Stimulated activated naive B cell treated with anti-CD40 and anti-IgM and Interleukin-4, amounts not matched to agents 10 μg/mL and 1 μg/mL and 100 μg/mL, for 72 hours (primary cell): ENCODE measurements around the gene MED12.
A peak's percentile ranks its signal among the peaks of the same experiment; 100 is the strongest.

ENCODE experiments used
- ATAC-seq, 2 donors: fragments of 150-1000 bp; cut with Tn5 transposase; replicated peaks; 2 replicates each; pipeline ENCODE4 v1.10.0; 2021; ENCODE audit warnings: moderate library complexity in 1 of 2
- DNase-seq: peaks from one replicate; pipeline ENCODE4 v3.0.0; 2021
- H3K27ac Mint-ChIP-seq: one replicate; pipeline ENCODE4 v1.8.0; 2022; ENCODE audit warnings: mild to moderate bottlenecking, mixed read lengths
- H3K27me3 Mint-ChIP-seq, 2 donors: one replicate each; pipeline ENCODE4 v1.8.0; 2022; ENCODE audit warnings: mixed read lengths in 2 of 2
- H3K36me3 Mint-ChIP-seq, 2 donors: one replicate each; pipeline ENCODE4 v1.8.0; 2022; ENCODE audit warnings: mixed read lengths in 2 of 2, mild to moderate bottlenecking in 1 of 2
- H3K4me1 Mint-ChIP-seq, 2 donors: one replicate each; pipeline ENCODE4 v1.8.0; 2022; ENCODE audit warnings: mixed read lengths in 2 of 2, mild to moderate bottlenecking in 1 of 2
- H3K4me3 Mint-ChIP-seq, 2 donors: one replicate each; pipeline ENCODE4 v1.8.0; 2022; ENCODE audit warnings: mild to moderate bottlenecking in 2 of 2, mixed read lengths in 2 of 2, moderate library complexity in 1 of 2
- H3K9me3 Mint-ChIP-seq, 2 donors: one replicate each; pipeline ENCODE4 v1.8.0; 2022; ENCODE audit warnings: mixed read lengths in 2 of 2, mild to moderate bottlenecking in 1 of 2

The MED12 gene

DNA sequence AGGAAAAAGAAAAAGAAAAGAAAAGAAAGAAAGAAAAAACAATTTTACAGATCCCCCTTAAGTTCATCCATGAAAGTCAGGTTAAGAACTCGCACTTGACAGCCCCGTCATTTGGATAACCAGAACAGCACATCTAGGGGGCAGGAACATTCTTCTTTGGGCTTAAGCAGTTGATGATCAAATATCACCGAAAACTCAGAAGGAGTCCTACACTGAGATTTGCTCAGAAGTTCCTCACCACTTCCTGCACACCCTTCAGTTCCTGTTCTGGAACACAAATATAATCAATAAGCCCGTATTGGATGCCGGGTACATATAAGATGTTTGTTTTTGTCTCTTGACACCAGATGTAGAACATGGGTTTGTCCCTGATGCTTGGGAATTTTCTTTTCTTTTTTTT lies 40.9 kb downstream of the MED12 start:
- Mint-ChIP-seq H3K36me3 (peaks cover 3 to 16% of the 10 kb centered on the region in 2 donors), H3K27me3 (peaks cover 0 to 4% of the 10 kb centered on the region in 2 donors), H3K9me3 (no peaks in the 10 kb centered on the region), H3K4me1 (peaks cover 7 to 22% of the 10 kb centered on the region in 2 donors), H3K4me3 (no peak overlapping the region), H3K27ac (no peak overlapping the region)
- no peak for ATAC-seq
- DNase-seq: no peak

DNA sequence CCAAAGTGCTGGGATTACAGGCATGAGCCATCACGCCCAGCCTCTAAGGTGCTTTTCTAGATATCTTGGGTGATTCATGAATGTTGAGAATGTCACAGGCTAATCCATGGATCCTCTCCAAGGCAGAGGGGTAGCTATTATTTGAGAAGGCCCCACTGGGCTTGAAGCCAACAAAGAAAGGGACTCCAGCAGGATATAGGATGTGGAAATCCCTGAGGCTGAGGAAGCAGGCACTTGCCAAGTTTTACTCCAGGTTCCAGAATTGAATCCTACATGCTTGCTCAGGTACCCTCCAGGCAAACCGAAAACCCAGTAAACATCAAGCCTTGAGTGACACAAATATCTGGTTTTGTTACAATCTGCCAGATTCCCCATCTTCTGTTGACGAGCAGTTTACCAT lies 42.1 kb downstream of the MED12 start:
- Mint-ChIP-seq H3K27me3 (peaks cover 0 to 4% of the 10 kb centered on the region in 2 donors), H3K4me1 (peaks cover 4 to 13% of the 10 kb centered on the region in 2 donors), H3K27ac (no peak overlapping the region), H3K4me3 (no peak overlapping the region), H3K9me3 (no peaks in the 10 kb centered on the region), H3K36me3 (peaks cover 3 to 16% of the 10 kb centered on the region in 2 donors)
- ATAC-seq (no peak), DNase-seq (no peak)

- ATAC-seq (no peak), DNase-seq (no peak)
- Mint-ChIP-seq H3K27ac (peak overlapping the region; percentile 78), H3K36me3 (peaks cover 3 to 16% of the 10 kb centered on the region in 2 donors), H3K4me1 (peaks cover 0 to 8% of the 10 kb centered on the region in 2 donors), H3K9me3 (no peaks in the 10 kb centered on the region), H3K27me3 (no peaks in the 10 kb centered on the region), H3K4me3 (no peak overlapping the region)
These were observed 44.6 kb downstream of the MED12 start for GRCh38 chrX:71162981-71163380.

GRCh38 chrX:71164071-71164470 lies 45.7 kb downstream of the MED12 start:
- Mint-ChIP-seq H3K27me3 (no peaks in the 10 kb centered on the region), H3K4me3 (no peak overlapping the region), H3K4me1 (peaks cover 0 to 8% of the 10 kb centered on the region in 2 donors), H3K36me3 (peaks cover 0 to 16% of the 10 kb centered on the region in 2 donors), H3K27ac (no peak overlapping the region), H3K9me3 (no peaks in the 10 kb centered on the region)
- ATAC-seq (no peak), DNase-seq (no peak)

DNA sequence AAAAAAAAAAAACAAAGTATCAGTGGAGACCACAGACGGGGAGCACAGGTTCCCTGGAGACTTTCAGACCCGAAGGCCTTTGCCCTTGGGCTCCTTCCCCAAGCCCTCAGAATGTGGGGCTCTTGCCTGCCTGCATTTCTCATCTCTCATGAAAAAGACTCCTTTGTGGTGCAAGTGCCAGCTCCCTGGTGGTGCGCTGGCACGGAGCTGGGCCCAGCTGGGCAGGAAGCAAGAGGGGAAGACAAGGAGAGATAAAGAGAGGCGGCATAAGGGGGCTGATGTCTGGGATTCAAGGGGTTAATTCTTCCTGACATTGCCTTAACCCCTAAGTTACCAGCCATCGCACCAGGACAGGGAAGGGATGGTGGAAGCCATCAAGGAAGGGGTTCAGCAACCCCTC lies 48.1 kb downstream of the MED12 start:
- H3K27me3 Mint-ChIP-seq: no peaks in the 10 kb centered on the region
- no peak for ATAC-seq
- peaks cover 5 to 11% of the 10 kb centered on the region in 2 donors for H3K4me1 Mint-ChIP-seq
- no peak overlapping the region for H3K27ac Mint-ChIP-seq
- no peak for DNase-seq
- no peaks in the 10 kb centered on the region for H3K9me3 Mint-ChIP-seq
- no peak overlapping the region for H3K4me3 Mint-ChIP-seq
- H3K36me3 Mint-ChIP-seq: peaks cover 2 to 18% of the 10 kb centered on the region in 2 donors

DNA sequence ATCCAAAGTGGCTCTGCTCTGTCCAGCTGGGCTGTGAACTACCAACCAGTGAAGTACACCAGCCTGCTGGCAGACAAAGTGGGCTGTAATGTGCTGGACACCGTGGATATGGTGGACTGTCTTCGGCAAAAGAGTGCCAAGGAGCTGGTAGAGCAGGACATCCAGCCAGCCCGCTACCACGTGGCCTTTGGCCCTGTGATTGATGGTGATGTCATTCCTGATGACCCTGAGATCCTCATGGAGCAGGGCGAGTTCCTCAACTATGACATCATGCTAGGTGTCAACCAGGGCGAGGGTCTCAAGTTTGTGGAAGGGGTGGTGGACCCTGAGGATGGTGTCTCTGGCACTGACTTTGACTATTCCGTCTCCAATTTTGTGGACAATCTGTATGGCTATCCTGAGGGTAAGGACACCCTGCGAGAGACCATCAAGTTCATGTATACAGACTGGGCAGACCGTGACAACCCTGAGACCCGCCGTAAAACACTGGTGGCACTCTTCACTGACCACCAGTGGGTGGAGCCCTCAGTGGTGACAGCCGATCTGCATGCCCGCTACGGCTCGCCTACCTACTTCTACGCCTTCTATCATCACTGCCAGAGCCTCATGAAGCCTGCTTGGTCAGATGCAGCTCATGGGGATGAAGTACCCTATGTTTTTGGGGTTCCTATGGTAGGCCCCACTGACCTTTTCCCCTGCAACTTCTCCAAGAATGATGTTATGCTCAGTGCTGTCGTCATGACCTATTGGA lies 48.8 kb downstream of the MED12 start:
- Mint-ChIP-seq H3K9me3 (no peaks in the 10 kb centered on the region), H3K4me3 (no peak overlapping the region), H3K27me3 (no peaks in the 10 kb centered on the region), H3K27ac (no peak overlapping the region), H3K4me1 (peaks cover 10 to 14% of the 10 kb centered on the region in 2 donors), H3K36me3 (peaks cover 4 to 18% of the 10 kb centered on the region in 2 donors)
- ATAC-seq: no peak
- no peak for DNase-seq

DNA sequence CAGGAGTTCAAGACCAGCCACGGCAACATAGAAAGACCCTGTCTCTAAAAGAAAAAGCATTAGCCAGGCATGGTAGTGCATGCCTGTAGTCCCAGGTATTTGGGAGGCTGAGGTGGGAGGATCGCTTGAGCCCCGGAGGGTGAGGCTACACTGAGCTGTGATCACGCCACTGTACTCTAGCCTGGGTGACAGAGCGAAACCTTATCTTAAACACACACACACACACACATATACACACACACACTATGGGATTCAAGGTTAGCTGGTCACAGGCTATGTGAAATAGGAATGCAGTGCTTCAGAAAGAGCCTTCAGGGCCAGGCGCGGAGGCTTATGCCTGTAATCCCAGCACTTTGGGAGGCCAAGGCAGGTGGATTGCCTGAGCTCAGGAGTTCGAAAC lies 49.7 kb downstream of the MED12 start:
- Mint-ChIP-seq H3K27me3 (no peaks in the 10 kb centered on the region), H3K27ac (no peak overlapping the region), H3K9me3 (no peaks in the 10 kb centered on the region), H3K4me3 (no peak overlapping the region), H3K4me1 (peaks cover 10 to 11% of the 10 kb centered on the region in 2 donors), H3K36me3 (peaks cover 4 to 10% of the 10 kb centered on the region in 2 donors)
- DNase-seq (no peak), ATAC-seq (no peak)

DNA sequence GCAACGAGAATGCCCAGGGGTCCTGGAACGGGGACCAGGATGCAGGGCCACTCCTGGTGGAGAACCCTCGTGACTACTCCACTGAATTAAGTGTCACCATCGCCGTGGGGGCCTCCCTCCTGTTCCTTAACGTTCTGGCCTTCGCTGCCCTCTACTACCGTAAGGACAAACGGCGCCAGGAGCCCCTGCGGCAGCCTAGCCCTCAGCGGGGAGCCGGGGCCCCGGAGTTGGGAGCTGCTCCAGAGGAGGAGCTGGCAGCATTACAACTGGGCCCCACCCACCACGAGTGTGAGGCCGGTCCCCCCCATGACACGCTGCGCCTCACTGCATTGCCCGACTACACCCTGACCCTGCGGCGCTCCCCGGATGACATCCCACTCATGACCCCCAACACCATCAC lies 51.2 kb downstream of the MED12 start:
- H3K4me3 Mint-ChIP-seq: peak overlapping the region in 1 of 2 donors; percentile 12
- DNase-seq (no peak), ATAC-seq (no peak)
- no peaks in the 10 kb centered on the region for H3K9me3 Mint-ChIP-seq
- H3K27ac Mint-ChIP-seq: no peak overlapping the region
- peaks cover 7 to 9% of the 10 kb centered on the region in 2 donors for H3K36me3 Mint-ChIP-seq
- peaks cover 0 to 4% of the 10 kb centered on the region in 2 donors for H3K27me3 Mint-ChIP-seq
- H3K4me1 Mint-ChIP-seq: peaks cover 7 to 10% of the 10 kb centered on the region in 2 donors

DNA sequence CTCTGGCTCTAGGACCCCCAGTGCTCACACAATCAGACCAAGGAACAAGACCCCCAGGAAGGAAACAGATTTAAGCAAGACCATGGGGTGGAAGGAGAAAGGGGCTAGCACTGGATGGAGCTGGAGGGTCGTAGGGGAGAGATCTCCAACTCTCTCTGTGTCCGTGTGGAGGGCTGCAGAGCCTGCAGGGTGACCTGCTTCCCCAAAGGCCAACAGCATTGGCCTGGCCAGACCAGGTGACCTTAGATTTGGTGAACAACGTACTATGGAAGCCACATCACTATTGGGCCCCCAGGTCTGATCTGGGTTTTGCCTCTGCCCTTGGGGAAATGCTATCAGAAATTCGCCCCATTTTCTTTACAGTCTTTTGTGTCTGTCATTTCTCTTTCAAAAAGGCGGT lies 52.3 kb downstream of the MED12 start:
- peaks cover 8 to 9% of the 10 kb centered on the region in 2 donors for H3K36me3 Mint-ChIP-seq
- no peaks in the 10 kb centered on the region for H3K9me3 Mint-ChIP-seq
- ATAC-seq: no peak
- DNase-seq: no peak
- H3K27ac Mint-ChIP-seq: no peak overlapping the region
- H3K27me3 Mint-ChIP-seq: peaks cover 0 to 4% of the 10 kb centered on the region in 2 donors
- H3K4me1 Mint-ChIP-seq: peaks cover 7 to 10% of the 10 kb centered on the region in 2 donors
- H3K4me3 Mint-ChIP-seq: no peak overlapping the region

- H3K36me3 Mint-ChIP-seq: peaks cover 8 to 9% of the 10 kb centered on the region in 2 donors
- no peak overlapping the region for H3K4me3 Mint-ChIP-seq
- H3K9me3 Mint-ChIP-seq: no peaks in the 10 kb centered on the region
- DNase-seq (no peak), ATAC-seq (no peak)
- H3K27ac Mint-ChIP-seq: no peak overlapping the region
- peaks cover 7 to 10% of the 10 kb centered on the region in 2 donors for H3K4me1 Mint-ChIP-seq
- peaks cover 0 to 4% of the 10 kb centered on the region in 2 donors for H3K27me3 Mint-ChIP-seq
These were observed 52.9 kb downstream of the MED12 start for GRCh38 chrX:71171110-71171801.

- ATAC-seq (no peak), DNase-seq (no peak)
- H3K36me3 Mint-ChIP-seq: peaks cover 8 to 21% of the 10 kb centered on the region in 2 donors
- H3K4me1 Mint-ChIP-seq: peaks cover 7 to 10% of the 10 kb centered on the region in 2 donors
- H3K27me3 Mint-ChIP-seq: peaks cover 0 to 4% of the 10 kb centered on the region in 2 donors
- no peak overlapping the region for H3K27ac Mint-ChIP-seq
- H3K4me3 Mint-ChIP-seq: no peak overlapping the region
- no peaks in the 10 kb centered on the region for H3K9me3 Mint-ChIP-seq
These were observed 55.0 kb downstream of the MED12 start for GRCh38 chrX:71173440-71173839.

DNA sequence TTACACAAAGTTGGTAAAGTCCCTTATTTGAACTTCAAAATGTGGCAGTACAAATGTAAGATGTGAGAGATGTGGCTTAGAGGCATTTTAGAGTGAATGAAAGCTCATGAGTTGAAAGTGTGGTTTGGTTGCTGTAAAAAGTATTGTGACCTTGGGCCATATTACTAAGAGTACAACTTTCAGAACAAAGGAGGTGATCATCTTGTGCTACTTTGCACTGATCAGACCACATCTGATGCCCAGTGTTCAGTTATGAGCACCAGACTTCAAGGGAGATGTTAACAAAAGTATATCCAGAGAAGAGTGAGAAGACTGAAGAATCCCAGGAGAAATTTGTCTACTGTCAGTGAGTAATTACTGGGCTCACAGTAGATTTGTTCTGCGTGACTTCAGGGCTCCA lies 56.4 kb downstream of the MED12 start:
- Mint-ChIP-seq H3K36me3 (peaks cover 8 to 21% of the 10 kb centered on the region in 2 donors), H3K9me3 (no peaks in the 10 kb centered on the region), H3K4me3 (no peak overlapping the region), H3K27ac (no peak overlapping the region), H3K4me1 (peaks cover 7 to 9% of the 10 kb centered on the region in 2 donors), H3K27me3 (peaks cover 0 to 4% of the 10 kb centered on the region in 2 donors)
- DNase-seq: no peak
- ATAC-seq: no peak

GRCh38 chrX:71175531-71175930 lies 57.1 kb downstream of the MED12 start:
- Mint-ChIP-seq H3K27me3 (peaks cover 0 to 4% of the 10 kb centered on the region in 2 donors), H3K4me1 (peaks cover 7% of the 10 kb centered on the region in 2 donors), H3K36me3 (peaks cover 8 to 21% of the 10 kb centered on the region in 2 donors), H3K27ac (no peak overlapping the region), H3K4me3 (no peak overlapping the region), H3K9me3 (no peaks in the 10 kb centered on the region)
- no peak for ATAC-seq
- no peak for DNase-seq

GRCh38 chrX:71177327-71177726 lies 58.9 kb downstream of the MED12 start:
- no peak overlapping the region for H3K27ac Mint-ChIP-seq
- no peaks in the 10 kb centered on the region for H3K9me3 Mint-ChIP-seq
- peaks cover 0 to under 1% of the 10 kb centered on the region in 2 donors for H3K4me1 Mint-ChIP-seq
- ATAC-seq: no peak
- peaks cover 4 to 15% of the 10 kb centered on the region in 2 donors for H3K36me3 Mint-ChIP-seq
- no peak for DNase-seq
- H3K27me3 Mint-ChIP-seq: peaks cover 0 to 4% of the 10 kb centered on the region in 2 donors
- no peak overlapping the region for H3K4me3 Mint-ChIP-seq

GRCh38 chrX:71178908-71179307 lies 60.5 kb downstream of the MED12 start:
- H3K27me3 Mint-ChIP-seq: peaks cover 0 to 4% of the 10 kb centered on the region in 2 donors
- peaks cover 1 to 8% of the 10 kb centered on the region in 2 donors for H3K4me1 Mint-ChIP-seq
- H3K4me3 Mint-ChIP-seq: no peak overlapping the region
- no peak overlapping the region for H3K27ac Mint-ChIP-seq
- H3K36me3 Mint-ChIP-seq: peaks cover 1 to 12% of the 10 kb centered on the region in 2 donors
- peak; percentile 12 for DNase-seq
- ATAC-seq: no peak
- H3K9me3 Mint-ChIP-seq: no peaks in the 10 kb centered on the region
